NCI-H82 treated with DMSO at 0.1 percent for 48 hours (cell line): ENCODE measurements around the gene STAT5A.
"Not testable (repeated sequence)": the region's sequence is repeated elsewhere in the genome, so short reads cannot be mapped to it uniquely, and the experiment has no call there.

ENCODE experiments used
- DNase-seq: peaks from one replicate; lab custom pipeline; 2025; ENCODE audit not compliant: unreplicated experiment; lab: John Stamatoyannopoulos, UW

The STAT5A gene

GRCh38 chr17:42305031-42305330, 16.7 kb downstream of the STAT5A start:
- DNase-seq, result not testable (repeated sequence)

GRCh38 chr17:42305543-42306384, 17.5 kb downstream of the STAT5A start:
- DNase-seq, result no peak

GRCh38 chr17:42306385-42306667, 18.0 kb downstream of the STAT5A start:
- DNase-seq, result no peak

GRCh38 chr17:42307362-42307927, 19.1 kb downstream of the STAT5A start:
- DNase-seq, result no peak

- DNase-seq, result no peak
These were observed 20.1 kb downstream of the STAT5A start for GRCh38 chr17:42308446-42308845.

- no peak for DNase-seq
These were observed 20.8 kb downstream of the STAT5A start for GRCh38 chr17:42309142-42309541.

- DNase-seq, result no peak
These were observed 21.9 kb downstream of the STAT5A start for GRCh38 chr17:42309986-42310786.

GRCh38 chr17:42310787-42311215, 22.5 kb downstream of the STAT5A start:
- no peak for DNase-seq

GRCh38 chr17:42311240-42312034, 23.1 kb downstream of the STAT5A start:
- DNase-seq, result peak; percentile 84

- no peak for DNase-seq
These were observed 23.7 kb downstream of the STAT5A start for GRCh38 chr17:42312035-42312284.

- DNase-seq, result peak; percentile 62
These were observed 24.2 kb downstream of the STAT5A start for GRCh38 chr17:42312285-42313130.

- DNase-seq, result no peak
These were observed 25.1 kb downstream of the STAT5A start for GRCh38 chr17:42313389-42313772.

GRCh38 chr17:42313773-42314566, 25.7 kb downstream of the STAT5A start:
- no peak for DNase-seq

- no peak for DNase-seq
These were observed 27.3 kb downstream of the STAT5A start for GRCh38 chr17:42315402-42316156.

GRCh38 chr17:42316755-42317154, 28.5 kb downstream of the STAT5A start:
- no peak for DNase-seq

GRCh38 chr17:42317266-42317845, 29.1 kb downstream of the STAT5A start:
- no peak for DNase-seq

- not testable (repeated sequence) for DNase-seq
These were observed 29.7 kb downstream of the STAT5A start for GRCh38 chr17:42317967-42318366.

GRCh38 chr17:42321555-42321954, 33.3 kb downstream of the STAT5A start:
- peak; percentile 8 for DNase-seq
